ENCODE measurements around the gene UNC5A.

UNC5A gene

DNA sequence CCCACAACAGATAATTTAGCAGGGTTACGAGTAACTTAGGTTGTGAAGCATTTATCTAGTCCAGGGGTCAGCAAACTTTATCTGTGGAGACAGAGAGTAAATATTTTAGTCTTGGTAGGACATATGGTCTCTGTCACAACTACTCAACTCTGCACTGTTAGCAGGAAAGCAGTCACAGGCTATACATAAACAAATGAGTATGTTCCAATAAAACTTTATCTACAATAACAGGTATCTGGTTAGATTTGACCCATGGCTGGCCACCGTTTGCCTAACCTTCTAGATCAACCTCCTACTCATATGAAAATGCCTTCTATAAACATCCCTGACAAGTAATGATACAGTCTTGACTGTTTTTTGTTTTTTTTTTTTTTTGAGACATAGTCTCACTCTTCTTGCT lies 101.8 kb downstream of the UNC5A start:
- no peak overlapping the region for H3K4me3 ChIP-seq (ENCODE audit: low read length)
- TF ChIP-seq, protein P1, sequence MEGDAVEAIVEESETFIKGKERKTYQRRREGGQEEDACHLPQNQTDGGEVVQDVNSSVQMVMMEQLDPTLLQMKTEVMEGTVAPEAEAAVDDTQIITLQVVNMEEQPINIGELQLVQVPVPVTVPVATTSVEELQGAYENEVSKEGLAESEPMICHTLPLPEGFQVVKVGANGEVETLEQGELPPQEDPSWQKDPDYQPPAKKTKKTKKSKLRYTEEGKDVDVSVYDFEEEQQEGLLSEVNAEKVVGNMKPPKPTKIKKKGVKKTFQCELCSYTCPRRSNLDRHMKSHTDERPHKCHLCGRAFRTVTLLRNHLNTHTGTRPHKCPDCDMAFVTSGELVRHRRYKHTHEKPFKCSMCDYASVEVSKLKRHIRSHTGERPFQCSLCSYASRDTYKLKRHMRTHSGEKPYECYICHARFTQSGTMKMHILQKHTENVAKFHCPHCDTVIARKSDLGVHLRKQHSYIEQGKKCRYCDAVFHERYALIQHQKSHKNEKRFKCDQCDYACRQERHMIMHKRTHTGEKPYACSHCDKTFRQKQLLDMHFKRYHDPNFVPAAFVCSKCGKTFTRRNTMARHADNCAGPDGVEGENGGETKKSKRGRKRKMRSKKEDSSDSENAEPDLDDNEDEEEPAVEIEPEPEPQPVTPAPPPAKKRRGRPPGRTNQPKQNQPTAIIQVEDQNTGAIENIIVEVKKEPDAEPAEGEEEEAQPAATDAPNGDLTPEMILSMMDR (conservative IDR thresholded peaks at IDR 0.05; ENCODE audit: low read length): no peak
- DNase-seq (ENCODE audit: low read depth): no peak

DNA sequence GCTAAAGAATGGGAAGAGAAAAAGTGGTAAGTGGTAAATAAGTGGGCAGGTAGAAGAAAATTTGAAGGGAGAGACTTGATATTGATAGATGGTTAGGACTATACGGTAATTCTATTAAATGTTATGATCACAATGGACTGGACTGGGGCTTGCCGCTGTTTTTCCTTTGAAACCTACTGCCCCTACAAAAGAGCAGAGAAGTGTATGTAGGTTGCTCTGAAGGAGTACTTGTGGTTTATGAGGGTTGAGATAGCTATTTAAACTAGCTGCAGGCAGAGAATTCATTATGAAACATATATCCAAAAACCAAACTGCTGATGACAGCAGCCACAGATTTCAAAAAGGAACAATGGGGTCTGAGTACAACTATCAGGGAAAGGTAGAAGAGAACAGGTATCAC lies 105.5 kb downstream of the UNC5A start:
- TF ChIP-seq, protein P1 (conservative IDR thresholded peaks at IDR 0.05; ENCODE audit: low read length): no peak
- H3K4me3 ChIP-seq (ENCODE audit: low read length): no peak overlapping the region
- DNase-seq (ENCODE audit: low read depth): no peak

DNA sequence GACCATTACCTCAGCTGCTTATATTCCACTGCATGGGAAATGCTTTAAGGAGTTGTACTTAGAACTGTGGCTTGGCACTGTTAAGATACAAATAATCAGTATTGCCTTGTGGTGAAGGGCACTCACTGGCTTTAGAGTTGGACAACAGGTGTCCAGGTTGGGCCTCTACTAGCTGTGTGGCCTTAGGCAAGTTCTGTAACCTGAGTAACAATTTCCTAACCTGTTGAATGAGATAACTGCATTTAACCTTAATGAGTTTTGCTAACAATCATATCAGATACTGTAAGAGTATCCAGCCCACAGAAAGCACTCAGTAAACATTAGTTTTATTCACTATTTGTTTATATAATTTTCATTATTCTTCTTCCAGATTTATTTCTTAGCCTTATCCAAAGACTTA lies 106.0 kb downstream of the UNC5A start:
- no peak for DNase-seq (ENCODE audit: low read depth)
- TF ChIP-seq, protein P1 (conservative IDR thresholded peaks at IDR 0.05; ENCODE audit: low read length): no peak
- no peak overlapping the region for H3K4me3 ChIP-seq (ENCODE audit: low read length)

DNA sequence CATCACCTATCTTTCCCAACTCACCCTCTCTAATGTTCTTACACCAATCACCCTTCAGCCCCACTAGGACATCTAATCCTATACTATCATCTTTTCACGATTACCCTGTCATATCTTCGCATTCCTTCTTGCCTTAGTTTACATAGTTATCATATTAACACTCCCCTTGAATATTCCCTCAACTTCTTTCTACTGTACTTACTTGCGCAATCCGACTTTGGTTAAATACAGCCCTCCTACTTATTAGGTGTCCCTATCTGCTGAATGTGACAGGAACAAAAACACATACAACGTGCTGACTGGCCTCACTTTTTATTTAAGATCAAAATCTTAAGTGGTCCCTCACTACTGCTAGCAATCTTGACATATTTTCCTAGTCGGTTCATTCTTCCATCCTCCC lies 108.3 kb downstream of the UNC5A start:
- TF ChIP-seq, protein P1 (conservative IDR thresholded peaks at IDR 0.05; ENCODE audit: low read length): no peak
- DNase-seq (ENCODE audit: low read depth): no peak

DNA sequence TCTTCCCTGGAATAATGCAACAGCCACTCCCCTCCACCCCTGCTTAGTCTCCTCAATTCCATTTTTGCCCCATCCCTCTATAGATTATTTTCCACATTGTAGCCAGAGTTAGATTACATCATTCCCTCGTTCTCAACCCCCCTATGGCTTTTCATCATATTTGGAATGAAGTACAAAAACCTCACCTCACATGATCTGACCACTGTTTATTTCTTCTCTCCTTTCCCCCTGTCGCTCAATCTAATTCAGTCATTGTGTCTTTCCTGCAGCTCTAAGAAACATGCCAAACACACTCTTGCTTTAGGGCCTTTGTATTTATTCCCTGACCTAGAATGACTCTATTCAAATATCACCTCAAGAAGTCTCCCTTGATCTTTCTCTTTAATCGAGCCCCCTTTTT lies 111.4 kb downstream of the UNC5A start:
- TF ChIP-seq, protein P1 (conservative IDR thresholded peaks at IDR 0.05; ENCODE audit: low read length): no peak
- DNase-seq (ENCODE audit: low read depth): no peak
- H3K4me3 ChIP-seq (ENCODE audit: low read length): no peak overlapping the region

More for the DNA sequence above, 108.3 kb downstream of the UNC5A start:
- H3K4me3 ChIP-seq (ENCODE audit: low read length): no peak overlapping the region

DNA sequence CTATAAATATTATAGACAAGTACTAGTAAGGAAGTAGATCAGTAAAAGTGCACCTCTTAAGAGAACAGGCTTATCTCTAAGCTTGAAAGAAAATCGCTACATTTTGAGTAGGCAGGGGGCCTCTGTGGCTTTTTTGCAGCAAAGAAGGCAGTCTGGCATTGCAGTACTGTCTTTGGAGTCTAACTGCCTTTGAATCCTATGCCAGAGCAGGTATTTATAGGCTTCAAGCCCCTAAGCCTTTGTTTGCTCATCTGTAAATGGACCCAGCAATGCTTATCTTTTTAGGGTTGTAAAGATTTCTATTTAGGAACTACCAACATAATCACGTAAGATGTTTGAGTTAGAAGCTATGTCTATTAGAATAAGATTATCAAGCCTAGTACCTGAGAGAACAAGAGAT lies 112.5 kb downstream of the UNC5A start:
- no peak for DNase-seq (ENCODE audit: low read depth)
- no peak overlapping the region for H3K4me3 ChIP-seq (ENCODE audit: low read length)
- TF ChIP-seq, protein P1 (conservative IDR thresholded peaks at IDR 0.05; ENCODE audit: low read length): no peak

DNA sequence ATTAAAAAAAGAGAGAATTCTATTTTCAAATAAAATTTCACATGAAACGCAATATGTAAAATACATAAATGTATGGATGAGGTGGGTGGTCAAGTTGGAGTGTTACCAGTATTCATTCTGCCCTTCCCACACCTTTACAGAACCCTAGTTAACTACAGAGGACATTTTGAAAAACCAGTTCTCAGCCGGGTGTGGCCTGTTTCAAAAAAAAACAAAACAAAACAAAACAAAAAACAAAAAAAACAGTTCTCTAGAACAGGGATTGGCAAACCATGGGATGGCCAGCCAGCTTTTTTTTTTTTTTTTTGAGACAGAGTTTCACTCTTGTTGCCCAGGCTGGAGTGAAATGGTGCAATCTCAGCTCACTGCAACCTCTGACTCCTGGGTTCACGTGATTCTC lies 117.2 kb downstream of the UNC5A start:
- TF ChIP-seq, protein P1 (conservative IDR thresholded peaks at IDR 0.05; ENCODE audit: low read length): no peak
- DNase-seq (ENCODE audit: low read depth): no peak

More for the DNA sequence above, 117.2 kb downstream of the UNC5A start:
- no peak overlapping the region for H3K4me3 ChIP-seq (ENCODE audit: low read length)

Measured in AG10803 (cell line).